ENCODE results near the gene B3GNT8. TPM values are rescaled to one million over a fixed set of nuclear protein-coding genes. Genes with fewer than 3 reads are reported as not detected.
A peak's percentile ranks its signal among the peaks of the same experiment; 100 is the strongest.

B3GNT8 gene
- total RNA-seq, 4 donors from 2014 or later = 11.6 to 84.4 (median 35.3) TPM

GRCh38 chr19:41449079-41449864 is 22.1 kb upstream of the B3GNT8 start:
- intact Hi-C loops (cut with DNase I) = loop anchor here (10.0 kb wide), 1 partner anchor 116 kb away; no protein-coding TSS in a partner anchor
- no peaks in the 10 kb centered on the region for H3K9me3 ChIP-seq
- peaks cover 0 to 31% (median 0%) of the 10 kb centered on the region in 4 donors for H3K27me3 ChIP-seq
- DNase-seq = no peak
- peaks cover 0 to 11% (median 0%) of the 10 kb centered on the region in 3 donors for H3K4me1 ChIP-seq
- peak overlapping the region in 3 of 4 donors; percentile 13 to 55 (median 17) for H3K4me3 ChIP-seq
- H3K36me3 ChIP-seq = no peaks in the 10 kb centered on the region
- 4 to 5% methylated on average over 16 to 20 of the region's 22 CpGs for WGBS, 2 donors
- no peak overlapping the region for H3K27ac ChIP-seq
- TF ChIP-seq POLR2A (IDR thresholded peaks at IDR 0.05) = no peak
- TF ChIP-seq, protein P1, sequence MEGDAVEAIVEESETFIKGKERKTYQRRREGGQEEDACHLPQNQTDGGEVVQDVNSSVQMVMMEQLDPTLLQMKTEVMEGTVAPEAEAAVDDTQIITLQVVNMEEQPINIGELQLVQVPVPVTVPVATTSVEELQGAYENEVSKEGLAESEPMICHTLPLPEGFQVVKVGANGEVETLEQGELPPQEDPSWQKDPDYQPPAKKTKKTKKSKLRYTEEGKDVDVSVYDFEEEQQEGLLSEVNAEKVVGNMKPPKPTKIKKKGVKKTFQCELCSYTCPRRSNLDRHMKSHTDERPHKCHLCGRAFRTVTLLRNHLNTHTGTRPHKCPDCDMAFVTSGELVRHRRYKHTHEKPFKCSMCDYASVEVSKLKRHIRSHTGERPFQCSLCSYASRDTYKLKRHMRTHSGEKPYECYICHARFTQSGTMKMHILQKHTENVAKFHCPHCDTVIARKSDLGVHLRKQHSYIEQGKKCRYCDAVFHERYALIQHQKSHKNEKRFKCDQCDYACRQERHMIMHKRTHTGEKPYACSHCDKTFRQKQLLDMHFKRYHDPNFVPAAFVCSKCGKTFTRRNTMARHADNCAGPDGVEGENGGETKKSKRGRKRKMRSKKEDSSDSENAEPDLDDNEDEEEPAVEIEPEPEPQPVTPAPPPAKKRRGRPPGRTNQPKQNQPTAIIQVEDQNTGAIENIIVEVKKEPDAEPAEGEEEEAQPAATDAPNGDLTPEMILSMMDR (IDR thresholded peaks at IDR 0.05) = peak; percentile 92 to 99 (median 97)

- H3K36me3 ChIP-seq = no peaks in the 10 kb centered on the region
- no peak for DNase-seq
- intact Hi-C loops (cut with DNase I) = loop anchor here (10.0 kb wide), 1 partner anchor 117 kb away; no protein-coding TSS in a partner anchor
- H3K27ac ChIP-seq = no peak overlapping the region
- H3K4me3 ChIP-seq = peak overlapping the region in 2 of 4 donors; percentile 18 to 44
- peaks cover 0 to 36% (median 0%) of the 10 kb centered on the region in 4 donors for H3K27me3 ChIP-seq
- H3K4me1 ChIP-seq = peaks cover 0 to 11% (median 0%) of the 10 kb centered on the region in 3 donors
- no peaks in the 10 kb centered on the region for H3K9me3 ChIP-seq
- TF ChIP-seq, protein P1 (IDR thresholded peaks at IDR 0.05) = no peak
- no peak for TF ChIP-seq POLR2A (IDR thresholded peaks at IDR 0.05)
- WGBS, 2 donors = 43 to 49% methylated on average over 9 to 12 of the region's 12 CpGs
These were observed 20.7 kb upstream of the B3GNT8 start for GRCh38 chr19:41447732-41448332.

DNA sequence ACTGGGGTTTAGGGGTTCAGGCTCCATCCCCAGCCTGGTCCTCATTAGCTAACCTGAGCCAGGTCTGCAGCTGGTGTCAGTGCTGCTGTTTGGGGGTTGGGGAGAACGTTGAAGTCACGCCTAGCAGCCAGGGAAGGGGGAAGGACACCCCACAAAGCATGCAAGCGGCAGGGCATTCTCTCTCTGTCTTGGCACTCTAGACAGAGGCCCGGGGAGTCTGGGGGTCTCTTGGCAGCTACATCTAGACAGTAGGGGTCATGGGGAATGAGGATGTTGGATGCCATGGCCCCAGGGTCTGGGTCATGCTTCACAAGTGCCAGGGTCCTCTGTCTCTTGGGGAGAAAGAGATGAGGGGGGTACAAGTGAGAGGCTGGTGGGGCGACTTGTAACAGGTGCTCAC is 18.4 kb upstream of the B3GNT8 start:
- peaks cover 0 to 46% (median 0%) of the 10 kb centered on the region in 4 donors for H3K27me3 ChIP-seq
- no peak overlapping the region for H3K27ac ChIP-seq
- WGBS, 2 donors = 45 to 61% methylated on average over 4 to 5 of the region's 5 CpGs
- no peaks in the 10 kb centered on the region for H3K9me3 ChIP-seq
- H3K4me3 ChIP-seq = no peak overlapping the region
- no peak for DNase-seq
- TF ChIP-seq, protein P1 (IDR thresholded peaks at IDR 0.05) = no peak
- peaks cover 0 to 19% (median 0%) of the 10 kb centered on the region in 3 donors for H3K4me1 ChIP-seq
- intact Hi-C loops (cut with DNase I) = loop anchor here (10.0 kb wide), 1 partner anchor 119 kb away; no protein-coding TSS in a partner anchor
- no peaks in the 10 kb centered on the region for H3K36me3 ChIP-seq

- H3K4me1 ChIP-seq = peaks cover 5 to 23% (median 6%) of the 10 kb centered on the region in 3 donors
- intact Hi-C loops (cut with DNase I) = loop anchor here (10.0 kb wide), 1 partner anchor 121 kb away; no protein-coding TSS in a partner anchor
- no peaks in the 10 kb centered on the region for H3K36me3 ChIP-seq
- WGBS, 2 donors = 65 to 75% methylated on average over 5 to 6 of the region's 6 CpGs
- H3K9me3 ChIP-seq = no peaks in the 10 kb centered on the region
- DNase-seq = no peak
- no peak overlapping the region for H3K27ac ChIP-seq
- no peak for TF ChIP-seq POLR2A (IDR thresholded peaks at IDR 0.05)
- TF ChIP-seq, protein P1 (IDR thresholded peaks at IDR 0.05) = no peak
- peaks cover 0 to 46% (median 0%) of the 10 kb centered on the region in 4 donors for H3K27me3 ChIP-seq
- no peak overlapping the region for H3K4me3 ChIP-seq
These were observed 16.8 kb upstream of the B3GNT8 start for GRCh38 chr19:41443813-41444455.

Measured in esophagus squamous epithelium (tissue), 5 donors.